Amygdala (tissue), 56 donors: ENCODE data around the gene TBC1D13.
"Not testable (repeated sequence)": the region's sequence is repeated elsewhere in the genome, so short reads cannot be mapped to it uniquely, and the experiment has no call there.

Experiments used
- DNase-seq, 56 donors: peaks; one replicate each; lab custom pipeline; 2025; lab: John Stamatoyannopoulos, UW

TBC1D13 gene

DNA sequence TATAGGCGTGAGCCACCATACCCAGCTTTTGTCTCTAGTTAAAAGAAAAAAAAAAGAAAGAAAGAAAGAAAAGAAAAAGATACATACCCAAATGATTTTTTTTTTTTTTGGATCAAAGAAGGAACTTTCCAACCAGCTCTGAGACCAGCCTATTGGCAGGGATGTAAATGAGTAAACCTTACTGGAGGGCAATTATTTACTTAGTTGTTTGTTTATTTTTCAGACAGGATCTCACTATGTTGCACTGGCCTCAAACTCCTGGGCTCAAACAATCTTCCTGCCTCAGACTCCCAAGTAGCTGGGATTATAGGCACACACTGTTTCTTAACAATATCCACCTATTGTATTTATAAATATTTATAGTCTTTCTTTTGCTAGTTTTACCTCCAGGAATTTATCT lies 53.5 kb downstream of the TBC1D13 start:
- no peak for DNase-seq

DNA sequence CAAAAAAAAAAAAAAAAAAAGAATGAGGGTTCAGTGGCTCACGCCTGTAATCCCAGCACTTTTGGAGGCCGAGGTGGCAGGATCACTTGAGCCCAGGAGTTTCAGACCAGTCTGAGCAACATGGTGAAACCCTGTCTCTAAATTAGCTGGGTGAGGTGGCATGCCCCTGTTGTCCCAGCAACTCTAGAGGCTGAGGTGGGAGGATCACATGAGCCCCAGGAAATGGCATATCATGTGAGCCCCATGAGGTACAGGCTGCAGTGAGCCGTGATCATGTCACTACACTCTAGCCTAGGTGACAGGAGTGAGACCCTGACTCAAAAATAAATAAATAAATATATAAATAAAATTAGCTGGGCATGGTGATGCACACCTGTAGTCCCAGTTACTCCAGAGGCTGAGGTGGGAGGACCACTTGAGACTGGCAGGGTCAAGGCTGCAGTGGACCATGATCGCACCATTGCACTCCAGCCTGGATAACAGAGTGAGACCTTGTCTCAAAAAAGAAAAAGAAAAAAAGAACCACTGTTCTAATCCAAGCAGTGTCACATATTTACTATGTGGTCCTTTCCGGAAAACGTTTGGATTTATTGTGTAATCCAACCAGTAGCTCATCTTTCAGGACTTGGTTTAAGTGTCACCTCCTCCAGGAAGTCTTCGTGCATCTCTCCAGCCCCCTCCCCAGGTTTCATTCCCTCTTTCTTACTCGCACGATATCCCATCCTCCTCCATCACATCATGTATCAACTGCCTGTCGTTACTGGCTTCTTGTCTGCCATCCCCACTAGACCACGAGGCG lies 54.8 kb downstream of the TBC1D13 start:
- DNase-seq = no peak

GRCh38 chr9:128843171-128843570 lies 56.1 kb downstream of the TBC1D13 start:
- not testable (repeated sequence) for DNase-seq

- DNase-seq = no peak
Measured at GRCh38 chr9:128845186-128845931, 58.3 kb downstream of the TBC1D13 start.

- DNase-seq = no peak
Measured at GRCh38 chr9:128846680-128847030, 59.6 kb downstream of the TBC1D13 start.

DNA sequence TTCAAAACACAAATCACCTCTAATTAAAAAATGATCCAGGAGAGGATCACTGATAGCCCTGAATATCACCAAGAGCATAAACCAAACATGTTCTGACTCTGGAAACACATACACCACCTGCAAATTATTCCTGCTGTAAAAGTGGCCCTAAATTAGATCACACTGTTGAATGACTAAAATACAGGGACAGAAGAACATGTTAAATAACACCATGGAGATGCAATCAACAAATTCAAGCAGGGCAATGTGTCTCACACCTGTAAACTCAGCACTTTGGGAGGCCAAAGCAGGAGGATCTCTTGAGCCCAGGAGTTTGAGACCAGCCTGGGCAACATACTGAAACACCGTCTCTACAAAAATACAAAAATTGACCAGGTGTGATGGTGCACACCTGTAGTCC lies 60.8 kb downstream of the TBC1D13 start:
- DNase-seq = no peak

- not testable (repeated sequence) for DNase-seq
Measured at GRCh38 chr9:128851024-128851423, 64.0 kb downstream of the TBC1D13 start.

DNA sequence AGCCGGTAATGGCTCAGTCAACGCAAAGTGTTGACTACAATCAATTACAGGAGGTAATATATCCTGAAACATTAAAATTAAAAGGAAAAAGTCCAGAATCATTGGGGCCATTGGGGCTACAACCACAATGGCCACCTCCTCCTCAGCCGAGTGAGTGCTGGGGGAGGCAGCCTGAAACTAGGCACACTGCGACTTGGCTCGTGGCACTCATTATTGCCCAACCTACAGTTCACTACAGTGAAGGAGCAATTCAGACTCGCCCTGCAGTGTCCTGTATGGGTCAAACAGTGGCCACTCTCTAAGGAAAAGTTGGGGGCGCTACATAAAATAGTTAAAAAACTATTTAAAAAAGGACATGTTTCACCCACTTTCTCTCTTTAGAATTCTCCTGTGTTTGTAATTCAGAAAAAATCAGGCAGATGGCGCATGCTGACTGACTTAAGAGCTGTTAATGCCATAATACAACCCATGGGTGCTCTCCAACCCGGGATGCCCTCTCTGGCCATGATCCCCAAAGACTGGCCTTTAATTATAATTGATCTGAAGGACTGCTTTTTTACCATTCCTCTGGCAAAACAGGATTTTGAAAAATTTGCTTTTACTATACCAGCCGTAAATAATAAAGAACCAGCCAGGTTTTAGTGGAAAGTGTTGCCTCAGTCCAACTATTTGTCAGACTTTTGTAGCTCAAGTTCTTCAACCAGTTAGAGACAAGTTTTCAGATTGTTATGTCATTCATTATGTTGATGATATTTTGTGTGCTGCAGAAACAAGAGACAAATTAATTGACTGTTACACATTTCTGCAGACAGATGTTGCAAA lies 64.9 kb downstream of the TBC1D13 start:
- DNase-seq = peak in 19 of 56 donors; percentile 5 to 73 (median 23)

GRCh38 chr9:128852646-128853045 lies 65.6 kb downstream of the TBC1D13 start:
- DNase-seq = not testable (repeated sequence)

DNA sequence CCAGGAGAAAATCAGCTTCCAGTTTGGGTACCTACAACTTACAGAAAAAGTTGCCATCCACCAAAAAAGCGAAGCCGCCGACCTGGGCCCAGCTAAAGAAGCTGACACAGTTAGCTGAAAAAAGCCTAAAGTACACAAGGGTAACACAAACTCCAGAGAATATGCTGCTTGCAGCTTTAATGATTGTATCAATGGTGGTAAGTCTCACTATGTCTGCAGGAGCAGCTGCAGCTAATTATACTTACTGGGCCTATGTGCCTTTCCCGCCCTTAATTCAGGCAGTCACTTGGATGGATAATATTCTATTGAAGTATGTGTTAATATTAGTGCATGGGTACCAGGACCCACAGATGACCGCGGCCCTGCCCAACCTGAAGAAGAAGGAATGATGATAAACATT lies 67.4 kb downstream of the TBC1D13 start:
- DNase-seq = not testable (repeated sequence)

GRCh38 chr9:128858476-128858875 lies 71.4 kb downstream of the TBC1D13 start:
- DNase-seq = not testable (repeated sequence)
